Measurements from ENCODE around the gene ZNF583.

The ZNF583 gene

DNA sequence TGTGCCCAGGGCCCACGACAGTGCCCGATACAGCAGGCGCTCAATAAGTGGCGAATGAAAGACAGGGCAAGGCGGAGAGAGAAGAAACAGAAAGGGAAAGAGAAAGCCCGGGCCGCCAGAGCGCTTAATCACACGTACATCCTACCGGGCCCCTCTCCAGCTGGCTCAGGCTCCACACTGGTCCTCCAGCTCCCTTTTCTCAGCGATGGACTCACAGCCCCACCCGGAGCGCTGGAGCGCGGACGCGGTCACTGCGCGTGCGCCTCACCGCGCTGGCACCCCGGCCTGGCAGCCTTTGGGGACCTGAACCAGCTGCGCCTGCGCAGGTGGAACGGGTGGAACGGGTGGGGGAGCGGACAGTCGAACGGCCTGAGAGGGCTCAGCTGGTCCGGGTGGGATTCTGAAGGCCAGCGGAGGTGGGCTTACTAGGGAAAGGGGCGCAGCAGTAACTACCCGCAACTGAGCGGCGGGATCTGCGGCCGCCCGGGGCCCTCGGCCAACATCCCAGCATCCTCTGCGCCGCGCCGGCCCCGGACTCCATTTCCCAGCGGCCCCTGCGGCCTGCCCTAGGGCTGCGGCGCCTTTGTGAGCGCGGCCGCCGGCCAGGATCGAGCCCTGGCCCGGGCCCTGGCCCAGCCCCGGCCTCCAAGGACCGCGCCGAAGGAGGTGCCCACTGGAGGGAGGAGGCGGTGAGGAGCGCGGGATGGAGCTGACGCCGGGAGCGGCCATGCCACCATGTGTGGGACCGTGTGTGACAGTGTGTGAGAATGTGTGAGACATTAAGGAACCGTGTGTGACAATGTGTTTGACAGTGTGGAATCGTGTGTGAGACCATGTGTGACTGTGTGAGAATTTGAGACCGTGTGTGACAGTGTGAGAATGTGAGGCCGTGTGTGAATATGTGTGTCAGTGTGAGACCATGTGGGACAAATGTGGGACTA is at the start of gene ZNF583:
Gene ZNF583, plus strand, starts transcription at position 569 of the 941 bp plus-strand sequence. CDS start 2,783 bp downstream, outside the sequence.
- DNase-seq (ENCODE audit: low spot score), result peak; percentile 84

DNA sequence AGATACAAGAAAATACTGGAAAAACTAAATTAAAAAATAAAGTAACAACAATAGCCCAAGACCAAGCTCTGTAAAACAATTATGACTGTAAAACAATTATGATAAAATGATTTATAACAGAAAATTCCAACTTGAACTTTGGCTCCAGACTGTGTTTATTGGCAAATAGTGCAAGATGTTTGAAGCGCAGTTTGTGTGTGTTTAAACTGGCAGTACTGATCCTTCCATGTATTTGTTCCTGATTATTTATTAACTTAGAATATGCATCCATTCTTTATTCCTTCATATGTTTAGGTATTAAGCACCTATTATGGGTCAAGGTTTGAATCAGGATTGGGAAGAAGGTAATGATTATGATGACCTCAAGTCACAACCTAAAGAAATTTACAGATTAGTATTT is 48.6 kb upstream of the ZNF583 start:
- no peak for DNase-seq (ENCODE audit: low spot score)

DNA sequence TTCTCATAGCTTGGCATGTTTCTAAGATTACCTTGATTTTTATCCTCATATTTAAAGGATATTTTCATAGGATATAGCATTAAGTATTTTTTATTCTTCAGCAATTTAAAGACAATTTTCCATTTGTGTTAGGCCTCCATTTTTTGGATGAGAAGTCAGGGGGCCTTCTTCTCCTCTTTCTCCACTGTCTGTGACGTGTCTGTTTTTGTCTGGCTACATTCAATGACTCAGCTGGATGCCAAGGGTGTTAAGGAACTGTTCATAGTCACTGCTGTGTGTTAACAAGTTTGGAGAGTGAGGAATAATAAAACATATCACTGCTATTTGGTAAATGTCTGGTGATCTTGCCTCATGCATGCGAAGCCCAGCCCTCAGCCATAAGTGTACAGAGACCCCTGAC is 47.2 kb upstream of the ZNF583 start:
- DNase-seq (ENCODE audit: low spot score), result no peak

DNA sequence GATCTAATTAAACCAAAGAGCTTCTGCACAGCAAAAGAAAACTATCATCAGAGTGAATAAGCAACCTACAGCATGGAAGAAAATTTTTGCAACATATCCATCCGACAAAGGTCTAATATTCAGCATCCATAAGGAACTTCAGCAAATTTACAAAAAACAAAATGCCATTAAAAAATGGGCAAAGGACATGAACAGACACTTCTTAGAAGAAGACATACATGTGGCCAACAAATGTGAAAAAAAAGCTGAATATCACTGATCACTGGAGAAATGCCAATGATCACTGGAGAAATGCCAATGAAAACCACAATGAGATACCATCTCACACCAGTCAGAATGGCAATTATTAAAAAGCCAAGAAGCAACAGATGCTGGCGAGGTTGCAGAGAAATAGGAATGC is 43.3 kb upstream of the ZNF583 start:
- DNase-seq (ENCODE audit: low spot score), result no peak

DNA sequence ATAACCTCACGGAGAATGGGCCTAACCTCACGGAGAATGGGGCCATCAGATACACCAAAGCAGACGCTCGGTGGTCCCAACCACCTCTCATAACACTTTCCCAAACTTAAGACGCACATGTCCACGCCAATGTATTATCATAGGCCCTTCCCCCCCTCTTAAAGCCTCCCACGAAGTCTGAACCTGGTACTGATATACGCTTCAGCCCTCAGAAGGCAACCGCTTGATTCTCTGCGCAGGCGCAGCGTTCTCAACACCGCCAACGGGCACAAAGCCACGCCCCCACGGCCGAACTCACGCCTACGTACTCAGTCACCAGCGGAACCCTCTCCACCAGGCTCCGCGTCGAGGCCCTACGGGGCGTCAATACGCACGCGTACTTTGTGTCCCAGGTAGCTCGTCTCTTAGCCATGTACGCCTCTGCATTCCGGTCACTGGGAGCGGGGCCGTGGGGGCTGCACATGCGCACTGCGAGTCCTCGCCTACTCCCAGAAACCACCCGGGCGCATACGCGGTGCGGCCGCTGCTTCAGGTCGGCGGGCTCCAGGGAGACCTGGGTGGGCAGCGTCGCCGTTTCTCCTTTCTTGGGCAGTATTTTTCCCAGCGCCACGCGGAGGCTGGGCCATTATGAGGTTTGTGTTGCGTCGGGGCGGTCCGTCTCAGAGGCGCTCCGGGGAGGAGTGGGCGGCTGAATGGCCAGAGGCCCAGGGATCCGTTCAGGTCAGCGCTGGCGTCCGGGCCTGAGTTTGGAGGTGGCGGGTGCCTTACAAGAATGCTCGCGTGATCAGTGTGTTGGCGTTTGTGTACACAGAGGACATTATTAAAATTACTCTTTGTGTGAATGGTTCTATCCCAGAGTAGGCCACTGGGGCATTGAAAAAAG is 36.1 kb upstream of the ZNF583 start:
- DNase-seq (ENCODE audit: low spot score), result peak; percentile 89

DNA sequence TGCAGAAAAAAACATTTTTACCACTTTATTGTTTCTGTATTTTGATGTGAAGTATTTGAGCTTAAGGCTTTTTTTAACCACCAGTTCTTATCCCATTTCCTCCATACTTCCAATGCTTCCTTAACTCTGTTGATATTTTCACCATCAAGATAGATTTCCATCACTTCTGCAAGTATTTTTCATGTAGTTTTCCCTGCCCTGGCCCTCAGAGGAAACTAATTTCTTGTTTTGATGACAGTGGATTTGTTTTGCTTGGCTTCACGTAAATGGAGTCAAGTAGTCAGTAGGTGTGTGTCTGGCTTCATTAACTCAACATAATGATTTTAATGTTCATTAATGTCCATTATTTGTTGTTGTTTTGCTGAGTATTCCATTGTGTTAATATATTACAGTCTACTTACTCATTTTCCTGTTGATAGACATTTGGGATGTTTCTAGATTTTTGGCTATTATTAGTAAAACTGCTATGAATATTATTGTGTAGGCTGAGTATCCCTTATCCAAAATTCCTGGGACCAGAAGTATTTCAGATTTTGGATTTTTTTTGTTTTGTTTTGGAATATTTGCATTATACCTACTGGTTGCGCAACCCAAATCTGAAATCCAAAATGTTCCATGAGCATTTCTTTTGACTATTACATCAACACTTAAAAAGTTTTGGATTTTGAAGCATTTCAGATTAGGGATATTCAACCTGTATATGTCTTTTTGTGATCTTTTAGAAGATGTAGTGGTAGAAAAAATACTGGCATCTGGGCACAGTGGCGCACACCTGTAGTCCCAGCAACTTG is 34.1 kb upstream of the ZNF583 start:
- DNase-seq (ENCODE audit: low spot score), result no peak

DNA sequence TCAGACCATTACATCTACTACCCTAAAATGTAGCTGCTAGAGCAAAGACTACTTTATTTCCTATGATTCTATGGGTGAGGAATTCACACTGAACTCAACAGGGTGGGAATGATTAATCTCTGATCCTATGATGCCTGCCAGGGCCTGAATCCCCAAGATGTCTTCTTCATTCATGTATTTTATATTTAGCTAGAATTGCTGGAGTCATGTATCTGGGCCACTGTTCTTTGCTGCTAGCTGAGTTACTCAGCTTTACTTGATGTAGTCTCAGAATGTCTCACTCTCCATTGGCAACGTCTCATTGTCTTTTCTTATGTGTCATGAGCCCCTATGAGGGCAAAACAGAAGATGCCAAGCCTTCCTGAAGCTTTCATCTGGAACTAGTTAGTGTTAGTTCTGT is 31.9 kb upstream of the ZNF583 start:
- DNase-seq (ENCODE audit: low spot score), result no peak

DNA sequence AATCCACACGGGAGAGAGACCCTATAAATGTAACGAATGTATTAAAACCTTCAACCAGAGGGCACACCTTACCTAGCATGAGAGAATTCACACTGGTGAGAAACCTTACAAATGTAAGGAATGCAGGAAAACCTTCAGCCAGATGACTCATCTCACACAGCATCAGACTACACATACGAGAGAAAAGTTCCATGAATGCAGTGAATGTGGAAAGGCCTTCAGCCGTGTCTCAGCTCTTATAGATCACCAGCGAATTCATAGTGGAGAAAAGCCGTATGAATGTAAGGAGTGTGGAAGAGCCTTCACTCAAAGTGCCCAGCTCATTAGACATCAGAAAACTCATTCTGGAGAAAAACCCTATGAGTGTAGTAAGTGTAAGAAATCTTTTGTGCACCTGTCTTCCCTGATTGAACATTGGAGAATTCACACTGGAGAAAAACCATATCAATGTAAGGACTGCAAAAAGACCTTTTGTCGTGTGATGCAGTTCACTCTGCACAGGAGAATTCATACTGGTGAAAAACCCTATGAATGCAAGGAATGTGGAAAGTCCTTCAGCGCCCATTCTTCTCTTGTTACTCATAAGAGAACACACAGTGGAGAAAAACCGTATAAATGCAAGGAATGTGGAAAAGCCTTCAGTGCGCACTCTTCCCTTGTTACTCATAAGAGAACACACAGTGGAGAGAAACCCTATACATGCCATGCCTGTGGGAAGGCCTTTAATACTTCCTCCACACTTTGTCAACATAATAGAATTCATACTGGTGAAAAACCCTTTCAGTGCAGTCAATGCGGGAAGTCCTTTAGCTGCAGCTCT is 26.8 kb upstream of the ZNF583 start:
- DNase-seq (ENCODE audit: low spot score), result no peak

DNA sequence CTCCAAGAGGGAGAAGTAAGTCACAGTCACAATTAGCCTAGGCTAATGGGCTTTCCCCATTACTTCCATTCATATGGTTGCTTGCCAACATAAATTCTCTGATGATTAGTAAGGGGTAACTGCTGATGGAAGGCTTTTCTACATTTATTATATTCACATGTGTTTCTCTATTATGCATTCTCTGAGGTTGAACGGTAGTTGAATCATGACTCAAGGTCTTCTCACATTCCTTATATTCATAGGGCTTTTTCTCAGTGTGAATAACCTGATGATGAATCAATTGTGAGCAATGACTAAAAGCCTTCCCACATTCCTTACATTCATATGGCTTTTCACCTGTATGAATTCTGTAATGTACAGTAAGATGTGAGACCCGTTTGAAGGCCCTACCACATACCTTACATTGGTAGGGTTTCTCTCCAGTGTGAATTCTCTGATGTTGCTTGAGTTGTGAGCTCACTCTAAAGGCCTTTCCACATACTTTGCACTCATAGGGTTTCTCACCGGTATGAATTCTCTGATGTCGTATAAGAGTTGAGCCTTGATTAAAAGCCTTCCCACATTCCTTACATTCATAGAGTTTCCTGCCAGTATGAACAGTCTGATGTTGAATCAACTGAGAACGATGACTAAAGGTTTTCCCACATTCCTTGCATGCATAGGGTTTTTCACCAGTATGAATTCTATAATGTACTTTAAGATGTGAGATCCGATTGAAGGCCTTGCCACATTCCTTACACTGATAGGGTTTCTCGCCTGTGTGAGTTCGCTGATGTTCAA is 20.1 kb upstream of the ZNF583 start:
- DNase-seq (ENCODE audit: low spot score), result no peak

DNA sequence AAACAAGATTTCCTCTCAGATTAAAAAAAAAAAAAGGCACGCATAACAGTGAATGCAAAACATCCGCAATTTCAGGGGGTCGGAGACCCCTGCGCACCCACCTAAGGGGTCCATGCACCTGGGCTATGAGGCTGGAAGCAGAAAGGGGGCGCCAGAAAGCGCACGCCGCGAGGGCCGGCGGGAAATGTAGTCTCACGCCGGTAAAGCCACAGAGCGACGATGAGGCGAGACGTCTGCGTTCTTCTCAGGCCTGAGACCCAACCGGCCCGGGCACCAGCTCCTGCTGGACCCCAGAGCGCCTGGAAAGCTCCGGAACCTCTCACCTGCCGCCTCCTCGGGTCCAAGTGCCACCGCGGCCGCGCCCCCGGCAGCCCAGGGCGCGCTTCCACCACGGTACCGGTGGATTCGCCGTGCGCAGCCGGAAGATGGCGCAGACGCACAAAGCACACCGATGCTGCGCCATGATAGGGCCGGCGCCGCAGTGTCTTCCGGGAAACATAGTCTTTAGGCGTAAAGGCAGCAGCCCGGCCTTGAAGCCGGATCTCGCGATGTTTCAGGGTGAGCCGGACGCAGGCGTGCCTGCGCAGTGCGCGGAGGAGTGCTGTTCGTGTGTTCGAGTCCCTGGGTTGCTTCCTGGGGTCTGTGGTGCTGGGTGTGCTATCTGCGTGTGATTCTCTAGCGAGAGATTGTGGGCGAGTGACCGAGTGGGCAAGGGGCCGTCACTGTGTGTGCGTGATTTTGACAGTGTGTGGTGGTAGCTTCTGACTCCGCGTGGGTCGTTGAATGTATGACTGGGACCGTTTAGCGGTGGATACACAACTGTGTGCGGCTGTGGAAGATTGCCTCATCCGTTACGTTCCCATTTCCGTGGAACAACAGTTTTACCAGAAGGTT is 10.8 kb upstream of the ZNF583 start, which contains the start of gene ZNF582:
Gene ZNF582, minus strand, starts transcription at position 416 of the 894 bp plus-strand sequence. CDS start 1,782 bp downstream, outside the sequence.
- peak; percentile 91 for DNase-seq (ENCODE audit: low spot score)

DNA sequence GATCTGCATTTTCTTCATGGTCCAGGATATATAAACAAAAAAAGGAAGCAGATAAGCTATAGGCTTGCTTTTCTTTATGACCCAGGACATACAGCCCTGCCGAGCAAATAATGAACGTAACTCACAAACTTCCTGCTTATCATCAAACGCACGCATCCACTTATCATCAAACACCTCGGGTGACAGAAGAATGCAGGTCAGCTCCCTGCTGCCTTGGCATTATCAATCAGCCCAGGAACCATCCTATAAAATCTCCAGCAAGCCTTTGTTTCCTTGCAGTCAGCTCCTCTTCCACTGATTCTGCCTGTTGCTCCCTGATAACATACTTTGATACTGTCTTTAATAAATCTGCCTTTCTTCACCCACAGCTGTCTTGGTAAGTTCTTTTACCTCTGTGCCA is 5.3 kb upstream of the ZNF583 start:
- DNase-seq (ENCODE audit: low spot score), result no peak

DNA sequence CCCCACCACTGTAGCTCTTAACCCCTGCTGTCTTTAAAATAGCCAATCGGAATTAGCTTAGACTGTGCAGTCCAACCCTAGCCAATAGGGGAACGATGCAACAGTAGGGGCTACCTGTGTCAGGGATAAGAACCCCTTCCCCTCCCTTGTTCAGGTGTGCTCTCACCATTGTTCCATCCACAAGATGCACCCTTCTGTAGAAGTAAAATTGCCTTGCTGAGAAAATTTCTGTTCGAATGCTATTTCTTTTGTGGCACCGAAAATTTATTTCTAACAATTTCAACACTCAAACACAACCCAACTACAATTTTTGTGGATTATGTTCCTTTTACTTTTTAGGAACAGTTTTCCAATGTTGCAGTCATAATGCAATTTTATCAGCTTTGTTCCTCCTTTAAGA is 3.6 kb upstream of the ZNF583 start:
- no peak for DNase-seq (ENCODE audit: low spot score)

DNA sequence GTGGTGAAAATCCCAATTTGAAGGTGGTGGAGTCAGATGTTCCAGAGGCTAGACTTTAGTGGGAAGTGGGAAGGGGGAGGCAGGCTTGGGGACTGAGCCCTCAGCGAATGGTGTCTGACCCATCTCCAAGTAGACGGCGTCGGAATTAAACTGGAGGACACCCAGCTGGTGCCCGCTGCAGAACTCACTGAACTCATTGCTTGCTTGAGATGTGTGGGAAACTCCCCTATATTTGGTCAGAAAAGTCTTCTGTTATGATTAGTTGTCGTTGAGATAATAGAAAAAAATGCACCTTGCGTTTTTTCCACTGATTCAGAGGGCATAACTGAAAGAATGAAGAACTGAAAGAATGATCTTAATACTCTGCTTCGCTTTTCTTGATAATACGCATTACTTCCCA is 871 bp upstream of the ZNF583 start:
- no peak for DNase-seq (ENCODE audit: low spot score)

DNA sequence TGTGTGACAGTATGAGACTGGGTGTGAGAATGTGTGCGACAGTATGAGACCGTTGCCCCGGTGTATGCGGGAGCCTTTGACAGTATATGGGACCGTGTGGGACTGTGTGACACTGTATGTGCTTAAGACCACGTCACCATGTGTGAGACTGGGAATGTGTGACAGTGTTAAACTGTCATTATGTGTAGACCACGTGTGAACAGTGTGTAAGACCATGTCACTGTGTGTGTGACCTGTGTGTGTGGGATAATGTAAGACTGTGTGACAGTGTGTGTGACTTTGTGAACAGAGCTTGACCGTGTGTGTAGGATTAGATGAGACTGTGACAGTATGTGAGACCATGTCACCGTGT is 549 bp downstream of the ZNF583 start:
- no peak for DNase-seq (ENCODE audit: low spot score)

DNA sequence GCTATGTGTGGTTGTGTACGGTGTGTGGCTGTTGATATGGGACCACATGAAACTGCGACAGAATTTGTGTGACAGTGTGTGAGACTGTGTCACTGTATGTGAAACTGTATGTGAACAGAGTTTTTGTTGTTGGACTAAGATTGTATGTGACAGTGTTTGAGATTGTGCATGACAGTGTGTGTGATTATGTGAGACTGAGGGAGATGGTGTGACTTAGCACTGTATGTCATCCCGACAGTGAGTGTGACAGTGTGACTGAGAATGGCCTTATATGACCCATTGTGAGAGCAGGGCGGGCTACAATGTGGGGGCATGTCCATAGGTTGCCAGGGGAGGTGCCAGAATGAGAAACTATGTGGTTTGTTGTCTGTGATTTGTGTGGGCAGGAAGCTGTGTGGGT is 930 bp downstream of the ZNF583 start:
- no peak for DNase-seq (ENCODE audit: low spot score)

DNA sequence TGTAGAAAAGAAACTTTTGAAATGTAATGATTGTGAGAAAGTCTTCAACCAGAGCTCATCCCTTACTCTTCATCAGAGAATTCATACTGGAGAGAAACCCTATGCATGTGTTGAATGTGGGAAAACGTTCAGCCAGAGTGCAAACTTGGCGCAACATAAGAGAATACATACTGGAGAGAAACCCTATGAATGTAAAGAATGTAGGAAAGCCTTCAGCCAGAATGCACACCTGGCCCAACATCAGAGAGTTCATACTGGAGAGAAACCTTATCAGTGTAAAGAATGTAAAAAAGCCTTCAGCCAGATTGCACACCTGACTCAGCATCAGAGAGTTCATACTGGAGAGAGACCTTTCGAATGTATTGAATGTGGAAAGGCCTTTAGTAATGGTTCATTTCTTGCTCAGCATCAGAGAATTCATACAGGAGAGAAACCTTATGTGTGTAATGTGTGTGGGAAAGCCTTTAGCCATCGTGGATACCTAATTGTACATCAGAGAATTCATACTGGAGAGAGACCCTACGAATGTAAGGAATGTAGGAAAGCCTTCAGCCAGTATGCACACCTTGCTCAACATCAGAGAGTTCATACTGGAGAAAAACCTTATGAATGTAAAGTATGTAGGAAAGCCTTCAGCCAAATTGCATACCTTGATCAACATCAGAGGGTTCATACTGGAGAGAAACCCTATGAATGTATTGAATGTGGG is 19.3 kb downstream of the ZNF583 start:
- DNase-seq (ENCODE audit: low spot score), result no peak

DNA sequence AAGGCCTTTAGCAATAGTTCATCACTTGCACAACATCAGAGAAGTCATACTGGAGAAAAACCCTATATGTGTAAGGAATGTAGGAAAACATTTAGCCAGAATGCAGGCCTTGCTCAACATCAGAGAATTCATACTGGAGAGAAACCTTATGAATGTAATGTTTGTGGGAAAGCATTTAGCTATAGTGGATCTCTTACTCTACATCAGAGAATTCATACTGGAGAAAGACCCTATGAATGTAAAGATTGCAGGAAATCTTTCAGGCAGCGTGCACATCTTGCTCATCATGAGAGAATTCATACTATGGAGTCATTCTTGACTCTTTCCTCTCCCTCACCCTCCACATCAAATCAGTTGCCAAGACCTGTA is 19.8 kb downstream of the ZNF583 start:
- no peak for DNase-seq (ENCODE audit: low spot score)

DNA sequence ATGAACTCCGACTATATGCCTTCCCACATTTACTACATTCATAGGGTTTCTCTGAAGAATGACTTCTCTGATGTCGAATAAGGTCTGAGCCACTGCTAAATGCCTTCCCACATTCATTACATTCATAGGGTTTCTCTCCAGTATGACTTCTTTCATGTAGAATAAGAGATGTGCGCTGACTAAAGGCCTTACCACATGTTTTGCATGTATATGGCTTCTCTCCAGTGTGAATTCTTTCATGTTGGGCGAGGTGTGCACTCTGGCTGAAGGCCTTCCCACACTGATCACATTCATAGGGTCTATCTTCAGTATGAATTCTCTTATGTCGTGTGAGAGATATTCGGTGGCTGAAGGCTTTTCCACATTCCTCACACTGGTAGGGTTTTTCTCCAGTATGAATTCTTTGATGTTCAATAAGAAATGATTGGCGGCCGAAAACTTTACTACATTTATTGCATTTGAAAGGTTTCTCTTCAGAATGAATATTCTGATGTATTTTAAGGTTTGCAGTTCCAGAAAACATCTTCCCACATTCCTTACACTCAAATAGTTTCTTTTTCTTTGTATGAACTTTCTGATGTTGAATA is 37.2 kb downstream of the ZNF583 start:
- DNase-seq (ENCODE audit: low spot score), result no peak
